ENCODE data around the gene LIG4. TPM values are rescaled to one million over a fixed set of nuclear protein-coding genes. Genes with fewer than 3 reads are reported as not detected.
A peak's percentile ranks its signal among the peaks of the same experiment; 100 is the strongest.

The LIG4 gene
- total and polyA plus RNA-seq, 8 donors, result 4.0 to 13.9 (median 7.6) TPM; not detected in 1

GRCh38 chr13:108214441-108215271 is 680 bp downstream of the LIG4 start:
- WGBS, 5 donors, result 9 to 50% (median 20%) methylated on average over 7 to 41 of the region's 41 CpGs
- H3K27me3 ChIP-seq, result no peaks in the 10 kb centered on the region
- no peaks in the 10 kb centered on the region for H3K9me3 ChIP-seq
- H3K36me3 ChIP-seq, result peaks cover 6 to 22% (median 15%) of the 10 kb centered on the region in 4 donors
- intact Hi-C loops (cut with DNase I; ENCODE audit: low total_unique reads), result no loop called here
- H3K4me1 ChIP-seq, result peaks cover 26 to 44% (median 34%) of the 10 kb centered on the region in 4 donors
- TF ChIP-seq POLR2AphosphoS5 (IDR thresholded peaks at IDR 0.05) (no peak), CTCF (IDR thresholded peaks at IDR 0.05) (no peak), EP300 (IDR thresholded peaks at IDR 0.05) (no peak)
- peak overlapping the region in 4 of 5 donors; percentile 39 to 84 (median 65) for H3K27ac ChIP-seq
- DNase-seq, result peak in 1 of 2 donors; percentile 58
- peak overlapping the region; percentile 41 to 53 (median 48) for H3K4me3 ChIP-seq

- Histone ChIP-seq H3K27ac (peak overlapping the region in 2 of 5 donors; percentile 77 to 84), H3K36me3 (peaks cover 6 to 29% (median 21%) of the 10 kb centered on the region in 4 donors), H3K9me3 (no peaks in the 10 kb centered on the region), H3K4me3 (peak overlapping the region in 2 of 4 donors; percentile 41 to 50), H3K27me3 (no peaks in the 10 kb centered on the region), H3K4me1 (peaks cover 20 to 37% (median 28%) of the 10 kb centered on the region in 4 donors)
- DNase-seq, result no peak
- TF ChIP-seq EP300 (IDR thresholded peaks at IDR 0.05) (no peak), POLR2AphosphoS5 (IDR thresholded peaks at IDR 0.05) (no peak), POLR2A (IDR thresholded peaks at IDR 0.05) (no peak), CTCF (IDR thresholded peaks at IDR 0.05) (no peak)
- WGBS, 5 donors, result 57 to 72% (median 69%) methylated on average over 5 of the region's 5 CpGs
- intact Hi-C loops (cut with DNase I; ENCODE audit: low total_unique reads), result no loop called here
These were observed 1.4 kb downstream of the LIG4 start for GRCh38 chr13:108213946-108214345.

- Histone ChIP-seq H3K27ac (no peak overlapping the region), H3K4me1 (peaks cover 20 to 36% (median 27%) of the 10 kb centered on the region in 4 donors), H3K36me3 (peaks cover 6 to 35% (median 23%) of the 10 kb centered on the region in 4 donors), H3K4me3 (no peak overlapping the region), H3K9me3 (no peaks in the 10 kb centered on the region), H3K27me3 (no peaks in the 10 kb centered on the region)
- 85 to 92% (median 90%) methylated on average over 4 of the region's 4 CpGs for WGBS, 5 donors
- intact Hi-C loops (cut with DNase I; ENCODE audit: low total_unique reads), result no loop called here
- TF ChIP-seq POLR2AphosphoS5 (IDR thresholded peaks at IDR 0.05) (no peak), POLR2A (IDR thresholded peaks at IDR 0.05) (no peak), EP300 (IDR thresholded peaks at IDR 0.05) (no peak), CTCF (IDR thresholded peaks at IDR 0.05) (no peak)
- no peak for DNase-seq
These were observed 2.5 kb downstream of the LIG4 start for GRCh38 chr13:108212886-108213285.

GRCh38 chr13:108210551-108210950 is 4.8 kb downstream of the LIG4 start:
- Histone ChIP-seq H3K9me3 (no peaks in the 10 kb centered on the region), H3K4me3 (no peak overlapping the region), H3K36me3 (peaks cover 6 to 35% (median 23%) of the 10 kb centered on the region in 4 donors), H3K27me3 (no peaks in the 10 kb centered on the region), H3K27ac (no peak overlapping the region), H3K4me1 (peaks cover 8 to 13% (median 12%) of the 10 kb centered on the region in 4 donors)
- WGBS, 5 donors, result 76 to 85% (median 79%) methylated on average over 2 of the region's 2 CpGs
- DNase-seq, result no peak
- TF ChIP-seq POLR2A (IDR thresholded peaks at IDR 0.05), result no peak
- no peak for TF ChIP-seq CTCF (IDR thresholded peaks at IDR 0.05)
- TF ChIP-seq EP300 (IDR thresholded peaks at IDR 0.05), result no peak
- no peak for TF ChIP-seq POLR2AphosphoS5 (IDR thresholded peaks at IDR 0.05)
- intact Hi-C loops (cut with DNase I; ENCODE audit: low total_unique reads), result no loop called here

Data from stomach (tissue), 9 donors.